ENCODE measurements around the gene ITIH3. TPM values are rescaled to one million over a fixed set of nuclear protein-coding genes. Genes with fewer than 3 reads are reported as not detected.

The ITIH3 gene
- polyA plus RNA-seq, 1 of the 3 experiments (the other 2 are of a cell fraction) = 4.3 TPM

- Histone ChIP-seq H3K4me3 (ENCODE audit: low read depth in 2 of 2, low read length in 1 of 2) (peak within 1 kb of the TSS; percentile 70 to 77), H3K4me2 (peak within 1 kb of the TSS; percentile 87), H3K79me2 (ENCODE audit: insufficient read depth) (peaks cover 29% of the 10 kb centered on the region), H3K4me1 (ENCODE audit: control insufficient read depth in 1 of 2, insufficient read depth in 2 of 2, low read depth in 1 of 2, low read length in 1 of 2) (peaks cover 0 to 13% of the 10 kb centered on the region in 2 experiments; a peak in 2 of 4 replicates), H3K9me2 (no peaks in the 10 kb centered on the region), H3K9me3 (no peaks in the 10 kb centered on the region), H3K36me3 (replicated peaks in 1 of 2; ENCODE audit: control insufficient read depth in 1 of 2, insufficient read depth in 2 of 2, low read length in 1 of 2) (peaks cover 11 to 13% of the 10 kb centered on the region in 2 experiments), H4K20me1 (ENCODE audit: insufficient read depth) (no peaks in the 10 kb centered on the region), H3K9ac (peak within 1 kb of the TSS; percentile 66), H3K27ac (ENCODE audit: low read depth in 2 of 2, low read length in 1 of 2) (peak within 1 kb of the TSS; percentile 31 to 87; a peak in 3 of 4 replicates), H2AFZ (ENCODE audit: low read depth) (peak within 1 kb of the TSS; percentile 95), H3F3A (replicated peaks; ENCODE audit: insufficient read depth) (no peaks in the 10 kb centered on the region), H3K27me3 (ENCODE audit: insufficient read depth) (no peaks in the 10 kb centered on the region)
- TF ChIP-seq RAD21 (IDR thresholded peaks at IDR 0.05; ENCODE audit: low read length) (no peak), REST (IDR thresholded peaks at IDR 0.05; ENCODE audit: low read depth, low read length) (peak; percentile 71), TCF12 (IDR thresholded peaks at IDR 0.05) (no peak; the same call in 1 of the 2 replicates), CTCF (IDR thresholded peaks at IDR 0.05) (0 out of 2 replicates have a peak, but pooled peaks have one; percentile 13), SIN3A (IDR thresholded peaks at IDR 0.05; ENCODE audit: borderline replicate concordance, low read depth, low read length) (peak; percentile 84; the same call in 1 of the 2 replicates), MXI1 (IDR thresholded peaks at IDR 0.05; ENCODE audit: low read depth, low read length) (peak; percentile 85), CHD2 (IDR thresholded peaks at IDR 0.05; ENCODE audit: low read length, partially characterized antibody) (peak; percentile 59), TAF1 (IDR thresholded peaks at IDR 0.05; ENCODE audit: borderline replicate concordance, low read depth, low read length) (peak; percentile 93), YY1 (IDR thresholded peaks at IDR 0.05; ENCODE audit: low read depth) (peak; percentile 13; the same call in 1 of the 2 replicates), RFX5 (IDR thresholded peaks at IDR 0.05; ENCODE audit: low read length) (no peak), EP300 (IDR thresholded peaks at IDR 0.05; ENCODE audit: borderline replicate concordance in 1 of 2, low read depth in 1 of 2, low read length in 1 of 2) (no peak), MEF2A (IDR thresholded peaks at IDR 0.05; ENCODE audit: borderline replicate concordance, low read depth) (no peak), NRF1 (IDR thresholded peaks at IDR 0.05; ENCODE audit: low read depth, low read length) (peak; percentile 80), RXRA (IDR thresholded peaks at IDR 0.05; ENCODE audit: borderline replicate concordance, low read depth) (no peak), POLR2AphosphoS5 (IDR thresholded peaks at IDR 0.05; ENCODE audit: low read depth, low read length) (peak; percentile 97), SMC3 (IDR thresholded peaks at IDR 0.05; ENCODE audit: low read depth, low read length) (no peak), PBX3 (IDR thresholded peaks at IDR 0.05) (no peak), GABPA (IDR thresholded peaks at IDR 0.05; ENCODE audit: low read depth) (peak; percentile 34; the same call in 1 of the 2 replicates), JUND (IDR thresholded peaks at IDR 0.05) (no peak), ELF1 (IDR thresholded peaks at IDR 0.05) (peak; percentile 29; the same call in 1 of the 2 replicates), TEAD4 (IDR thresholded peaks at IDR 0.05; ENCODE audit: borderline replicate concordance, insufficient read depth) (no peak), GATA2 (CRISPR knock-in tag; IDR thresholded peaks at IDR 0.05) (no peak)
- TF ChIP-seq, protein P1, sequence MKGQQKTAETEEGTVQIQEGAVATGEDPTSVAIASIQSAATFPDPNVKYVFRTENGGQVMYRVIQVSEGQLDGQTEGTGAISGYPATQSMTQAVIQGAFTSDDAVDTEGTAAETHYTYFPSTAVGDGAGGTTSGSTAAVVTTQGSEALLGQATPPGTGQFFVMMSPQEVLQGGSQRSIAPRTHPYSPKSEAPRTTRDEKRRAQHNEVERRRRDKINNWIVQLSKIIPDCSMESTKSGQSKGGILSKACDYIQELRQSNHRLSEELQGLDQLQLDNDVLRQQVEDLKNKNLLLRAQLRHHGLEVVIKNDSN (IDR thresholded peaks at IDR 0.05; ENCODE audit: borderline replicate concordance, low read depth) = no peak
- TF ChIP-seq, protein P2, sequence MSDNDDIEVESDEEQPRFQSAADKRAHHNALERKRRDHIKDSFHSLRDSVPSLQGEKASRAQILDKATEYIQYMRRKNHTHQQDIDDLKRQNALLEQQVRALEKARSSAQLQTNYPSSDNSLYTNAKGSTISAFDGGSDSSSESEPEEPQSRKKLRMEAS (IDR thresholded peaks at IDR 0.05; ENCODE audit: low read depth) = peak; percentile 81
- ChIA-PET POLR2A (interaction anchor here (0.7 to 1.0 kb wide), 4 partner anchors 9 to 61 kb away, joined by 3 to 6 read pairs (median 6); no protein-coding TSS in a partner anchor), CTCF (no interaction called here)
- peak; percentile 97 for DNase-seq
- WGBS (ENCODE audit: low lambda C conversion rate) = 2% methylated on average over 25 of the region's 67 CpGs
These were observed 23.9 kb upstream of the ITIH3 start, which contains the start of gene NEK4 for GRCh38 chr3:52770496-52771333. Gene NEK4 (minus strand): TSS chr3:52770940. CDS start chr3:52770746, 194 bp downstream.
